ENCODE measurements around the gene TUBB1. TPM values are rescaled to one million over a fixed set of nuclear protein-coding genes. Genes with fewer than 3 reads are reported as not detected.

Gene TUBB1
- total RNA-seq, 2 donors from 2014 or later = not detected

- no peak for DNase-seq
- no peak overlapping the region for H3K27ac ChIP-seq (ENCODE audit: low read depth, low read length)
- H3K9ac ChIP-seq (ENCODE audit: extremely low read depth, low read length, poor library complexity, severe bottlenecking) = no peak overlapping the region
- Mint-ChIP-seq H3K36me3 (ENCODE audit: low read depth) (no peaks in the 10 kb centered on the region), H3K27ac (no peak overlapping the region), H3K27me3 (ENCODE audit: insufficient read depth) (peaks cover 2% of the 10 kb centered on the region), H3K4me1 (no peaks in the 10 kb centered on the region), H3K4me3 (no peak overlapping the region), H3K9me3 (peaks cover 11% of the 10 kb centered on the region)
- no peaks in the 10 kb centered on the region for H3K36me3 ChIP-seq (ENCODE audit: control insufficient read depth, insufficient read depth, low read length)
- H3K27me3 ChIP-seq (ENCODE audit: control insufficient read depth, insufficient read depth, low read length, poor library complexity, severe bottlenecking) = no peaks in the 10 kb centered on the region
- H3K9me3 ChIP-seq (ENCODE audit: control insufficient read depth, low read length) = peaks cover 22% of the 10 kb centered on the region
- H3K4me3 ChIP-seq (ENCODE audit: low read length) = no peak overlapping the region
- 85 to 87% methylated on average over 5 to 6 of the region's 6 CpGs for WGBS, 2 experiments (ENCODE audit: insufficient coverage in 1 of 2, insufficient read length in 1 of 2)
- TF ChIP-seq CTCF (conservative IDR thresholded peaks at IDR 0.05) = no peak
- H3K4me1 ChIP-seq (ENCODE audit: control insufficient read depth, insufficient read depth, low read length) = no peaks in the 10 kb centered on the region
Observed at GRCh38 chr20:58971429-58971828, 47.8 kb upstream of the TUBB1 start.

GRCh38 chr20:58973179-58973578 is 46.0 kb upstream of the TUBB1 start:
- peaks cover 2% of the 10 kb centered on the region for H3K27me3 Mint-ChIP-seq (ENCODE audit: insufficient read depth)
- H3K36me3 ChIP-seq (ENCODE audit: control insufficient read depth, insufficient read depth, low read length) = no peaks in the 10 kb centered on the region
- H3K36me3 Mint-ChIP-seq (ENCODE audit: low read depth) = no peaks in the 10 kb centered on the region
- no peak overlapping the region for H3K9ac ChIP-seq (ENCODE audit: extremely low read depth, low read length, poor library complexity, severe bottlenecking)
- no peak overlapping the region for H3K27ac Mint-ChIP-seq
- peaks cover 4% of the 10 kb centered on the region for H3K4me1 Mint-ChIP-seq
- H3K4me1 ChIP-seq (ENCODE audit: control insufficient read depth, insufficient read depth, low read length) = no peaks in the 10 kb centered on the region
- H3K27ac ChIP-seq (ENCODE audit: low read depth, low read length) = no peak overlapping the region
- H3K4me3 Mint-ChIP-seq = no peak overlapping the region
- peaks cover 22% of the 10 kb centered on the region for H3K9me3 ChIP-seq (ENCODE audit: control insufficient read depth, low read length)
- WGBS, 2 experiments (ENCODE audit: insufficient coverage in 1 of 2, insufficient read length in 1 of 2) = 94 to 100% methylated on average over 3 to 4 of the region's 4 CpGs
- no peak for DNase-seq
- H3K27me3 ChIP-seq (ENCODE audit: control insufficient read depth, insufficient read depth, low read length, poor library complexity, severe bottlenecking) = no peaks in the 10 kb centered on the region
- no peak for TF ChIP-seq CTCF (conservative IDR thresholded peaks at IDR 0.05)
- peaks cover 14% of the 10 kb centered on the region for H3K9me3 Mint-ChIP-seq
- H3K4me3 ChIP-seq (ENCODE audit: low read length) = no peak overlapping the region

- H3K4me1 Mint-ChIP-seq = peaks cover 11% of the 10 kb centered on the region
- Histone ChIP-seq H3K4me3 (ENCODE audit: low read length) (no peak overlapping the region), H3K36me3 (ENCODE audit: control insufficient read depth, insufficient read depth, low read length) (no peaks in the 10 kb centered on the region), H3K9ac (ENCODE audit: extremely low read depth, low read length, poor library complexity, severe bottlenecking) (no peak overlapping the region), H3K9me3 (ENCODE audit: control insufficient read depth, low read length) (peaks cover 22% of the 10 kb centered on the region), H3K4me1 (ENCODE audit: control insufficient read depth, insufficient read depth, low read length) (no peaks in the 10 kb centered on the region), H3K27ac (ENCODE audit: low read depth, low read length) (no peak overlapping the region), H3K27me3 (ENCODE audit: control insufficient read depth, insufficient read depth, low read length, poor library complexity, severe bottlenecking) (no peaks in the 10 kb centered on the region)
- no peaks in the 10 kb centered on the region for H3K36me3 Mint-ChIP-seq (ENCODE audit: low read depth)
- peaks cover 14% of the 10 kb centered on the region for H3K9me3 Mint-ChIP-seq
- 89 to 94% methylated on average over 3 of the region's 3 CpGs for WGBS, 2 experiments (ENCODE audit: insufficient coverage in 1 of 2, insufficient read length in 1 of 2)
- H3K4me3 Mint-ChIP-seq = no peak overlapping the region
- DNase-seq = no peak
- no peak for TF ChIP-seq CTCF (conservative IDR thresholded peaks at IDR 0.05)
- no peak overlapping the region for H3K27ac Mint-ChIP-seq
- peaks cover 2% of the 10 kb centered on the region for H3K27me3 Mint-ChIP-seq (ENCODE audit: insufficient read depth)
Observed at GRCh38 chr20:58973866-58974265, 45.4 kb upstream of the TUBB1 start.
